ENCODE data around the gene INTS15.

Gene INTS15

DNA sequence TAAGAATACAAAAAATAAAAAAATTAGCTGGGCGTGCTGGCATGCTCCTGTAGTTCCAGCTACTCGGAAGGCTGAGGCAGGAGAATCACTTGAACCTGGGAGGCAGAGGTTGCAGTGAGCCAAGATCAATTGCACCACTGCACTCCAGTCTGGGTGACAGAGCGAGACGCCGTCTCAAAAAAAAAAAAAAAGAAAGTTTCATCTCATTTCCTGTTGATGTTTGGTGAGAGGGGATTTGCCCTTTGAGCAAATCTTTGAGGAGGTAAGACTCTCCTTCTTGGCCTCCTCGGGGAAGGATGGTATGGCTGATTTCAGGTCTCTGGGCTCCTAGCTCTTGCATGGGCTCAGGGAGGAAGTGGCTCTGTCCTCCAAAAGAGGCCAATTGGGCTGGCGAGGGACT lies 35.0 kb upstream of the INTS15 start:
- no peak overlapping the region for H3K23ac ChIP-seq (ENCODE audit: low read depth, low read length, poor library complexity)
- H3K4me3 ChIP-seq (ENCODE audit: low read length in 2 of 2), result no peak overlapping the region
- no peak overlapping the region for H2AK5ac ChIP-seq (ENCODE audit: low read depth, low read length)
- no peaks in the 10 kb centered on the region for H3K9me3 ChIP-seq (replicated peaks in 1 of 2; ENCODE audit: control insufficient read depth in 2 of 2, insufficient read depth in 1 of 2, low read depth in 1 of 2, low read length in 2 of 2)
- no peak overlapping the region for H2BK120ac ChIP-seq (ENCODE audit: low read depth, low read length)
- no peaks in the 10 kb centered on the region for H3K36me3 ChIP-seq (replicated peaks in 1 of 2; ENCODE audit: control insufficient read depth in 2 of 2, insufficient read depth in 2 of 2, low read length in 2 of 2)
- no peak overlapping the region for H3K4ac ChIP-seq (ENCODE audit: low read length)
- H4K91ac ChIP-seq (ENCODE audit: low read depth, low read length, poor library complexity), result no peak overlapping the region
- no peak overlapping the region for H3K4me2 ChIP-seq (ENCODE audit: insufficient read depth, low read length, poor library complexity, severe bottlenecking)
- no peak overlapping the region for H2BK15ac ChIP-seq (ENCODE audit: low read length)
- H3K18ac ChIP-seq (ENCODE audit: low read length), result no peak overlapping the region
- H4K8ac ChIP-seq (ENCODE audit: low read depth, low read length), result no peak overlapping the region
- H2BK5ac ChIP-seq (ENCODE audit: low read length), result no peak overlapping the region
- H2AFZ ChIP-seq (ENCODE audit: low read length), result no peak overlapping the region
- no CpG with 5 or more reads among the region's 7 CpGs for WGBS, 2 donors (ENCODE audit: extremely low coverage in 2 of 2, insufficient read length in 2 of 2, insufficient replicate concordance in 1 of 2)
- H3K79me1 ChIP-seq (ENCODE audit: low read depth, low read length), result no peaks in the 10 kb centered on the region
- no peak overlapping the region for H3K14ac ChIP-seq (ENCODE audit: low read length)
- H3K27me3 ChIP-seq (ENCODE audit: control insufficient read depth in 3 of 3, insufficient read depth in 3 of 3, low read depth in 1 of 3, low read length in 3 of 3), result no peaks in the 10 kb centered on the region
- no peak for DNase-seq (ENCODE audit: low spot score)
- no peak overlapping the region for H3K27ac ChIP-seq (replicated peaks; ENCODE audit: low read length)
- H2BK12ac ChIP-seq (ENCODE audit: low read length), result no peak overlapping the region
- H3K4me1 ChIP-seq (ENCODE audit: control insufficient read depth in 2 of 2, insufficient read depth in 1 of 2, low read depth in 1 of 2, low read length in 2 of 2), result no peaks in the 10 kb centered on the region
- no peak overlapping the region for H3K9ac ChIP-seq (ENCODE audit: low read depth, low read length, poor library complexity)

DNA sequence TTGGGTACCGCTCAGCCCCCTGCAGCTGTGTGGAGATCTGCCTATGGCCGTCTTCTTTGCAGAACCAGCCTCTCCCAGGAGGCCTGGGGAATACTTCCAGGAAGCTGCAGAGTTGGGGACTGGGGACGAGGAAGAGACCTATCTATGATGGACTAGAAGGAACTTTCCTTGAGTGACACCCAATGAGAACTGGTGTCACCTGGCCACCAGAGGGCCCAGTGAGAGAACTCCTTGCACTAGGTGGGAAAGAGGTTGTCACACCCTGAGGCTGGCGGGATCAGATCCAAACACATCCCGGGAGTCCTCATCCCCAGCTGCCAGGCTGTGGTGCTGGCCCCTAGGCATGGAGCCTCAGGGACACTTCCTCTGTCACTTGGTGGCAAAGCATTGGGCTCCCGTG lies 33.6 kb upstream of the INTS15 start:
- Histone ChIP-seq H2AK5ac (ENCODE audit: low read depth, low read length) (no peak overlapping the region), H3K4me3 (ENCODE audit: low read length in 2 of 2) (no peak overlapping the region), H2BK15ac (ENCODE audit: low read length) (peak overlapping the region; percentile 58), H2BK12ac (ENCODE audit: low read length) (no peak overlapping the region), H3K23ac (ENCODE audit: low read depth, low read length, poor library complexity) (peak overlapping the region; percentile 43), H3K18ac (ENCODE audit: low read length) (no peak overlapping the region), H2BK120ac (ENCODE audit: low read depth, low read length) (no peak overlapping the region), H3K36me3 (replicated peaks in 1 of 2; ENCODE audit: control insufficient read depth in 2 of 2, insufficient read depth in 2 of 2, low read length in 2 of 2) (no peaks in the 10 kb centered on the region), H3K9me3 (replicated peaks in 1 of 2; ENCODE audit: control insufficient read depth in 2 of 2, insufficient read depth in 1 of 2, low read depth in 1 of 2, low read length in 2 of 2) (no peaks in the 10 kb centered on the region), H4K91ac (ENCODE audit: low read depth, low read length, poor library complexity) (no peak overlapping the region), H3K4me1 (ENCODE audit: control insufficient read depth in 2 of 2, insufficient read depth in 1 of 2, low read depth in 1 of 2, low read length in 2 of 2) (no peaks in the 10 kb centered on the region), H3K79me1 (ENCODE audit: low read depth, low read length) (no peaks in the 10 kb centered on the region), H2BK5ac (ENCODE audit: low read length) (no peak overlapping the region), H2AFZ (ENCODE audit: low read length) (no peak overlapping the region), H3K4me2 (ENCODE audit: insufficient read depth, low read length, poor library complexity, severe bottlenecking) (no peak overlapping the region), H3K27ac (replicated peaks; ENCODE audit: low read length) (no peak overlapping the region), H3K27me3 (ENCODE audit: control insufficient read depth in 3 of 3, insufficient read depth in 3 of 3, low read depth in 1 of 3, low read length in 3 of 3) (no peaks in the 10 kb centered on the region), H4K8ac (ENCODE audit: low read depth, low read length) (no peak overlapping the region), H3K14ac (ENCODE audit: low read length) (no peak overlapping the region), H3K9ac (ENCODE audit: low read depth, low read length, poor library complexity) (peak overlapping the region; percentile 77), H3K4ac (ENCODE audit: low read length) (no peak overlapping the region)
- DNase-seq (ENCODE audit: low spot score), result no peak
- no CpG with 5 or more reads among the region's 6 CpGs for WGBS, 2 donors (ENCODE audit: extremely low coverage in 2 of 2, insufficient read length in 2 of 2, insufficient replicate concordance in 1 of 2)

DNA sequence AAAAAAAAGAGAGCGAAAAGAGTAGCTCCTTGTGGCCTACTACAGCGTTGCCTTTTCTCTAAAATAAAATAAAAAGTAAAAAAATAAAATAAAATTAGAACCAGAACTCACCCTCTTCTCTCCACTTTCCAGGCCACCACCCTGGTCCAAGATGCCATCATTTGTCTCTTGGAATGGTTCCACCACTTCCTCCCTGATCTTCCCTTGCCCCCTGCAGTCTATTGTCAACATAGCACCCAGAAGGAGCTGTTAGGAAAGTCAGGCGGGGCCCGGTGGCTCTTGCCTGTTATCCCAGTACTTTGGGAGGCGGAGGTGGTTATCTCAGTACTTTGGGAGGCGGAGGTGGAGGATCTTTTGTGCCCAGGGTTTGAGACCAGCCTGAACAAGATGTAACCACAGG lies 31.0 kb upstream of the INTS15 start:
- Histone ChIP-seq H3K9me3 (replicated peaks in 1 of 2; ENCODE audit: control insufficient read depth in 2 of 2, insufficient read depth in 1 of 2, low read depth in 1 of 2, low read length in 2 of 2) (no peaks in the 10 kb centered on the region), H4K8ac (ENCODE audit: low read depth, low read length) (no peak overlapping the region), H3K18ac (ENCODE audit: low read length) (no peak overlapping the region), H3K79me1 (ENCODE audit: low read depth, low read length) (no peaks in the 10 kb centered on the region), H3K27me3 (ENCODE audit: control insufficient read depth in 3 of 3, insufficient read depth in 3 of 3, low read depth in 1 of 3, low read length in 3 of 3) (no peaks in the 10 kb centered on the region), H3K14ac (ENCODE audit: low read length) (no peak overlapping the region), H3K4me1 (ENCODE audit: control insufficient read depth in 2 of 2, insufficient read depth in 1 of 2, low read depth in 1 of 2, low read length in 2 of 2) (no peaks in the 10 kb centered on the region), H3K36me3 (replicated peaks in 1 of 2; ENCODE audit: control insufficient read depth in 2 of 2, insufficient read depth in 2 of 2, low read length in 2 of 2) (no peaks in the 10 kb centered on the region), H2BK5ac (ENCODE audit: low read length) (no peak overlapping the region), H3K27ac (replicated peaks; ENCODE audit: low read length) (no peak overlapping the region), H2BK12ac (ENCODE audit: low read length) (no peak overlapping the region), H3K4ac (ENCODE audit: low read length) (no peak overlapping the region), H3K9ac (ENCODE audit: low read depth, low read length, poor library complexity) (no peak overlapping the region), H3K23ac (ENCODE audit: low read depth, low read length, poor library complexity) (no peak overlapping the region), H4K91ac (ENCODE audit: low read depth, low read length, poor library complexity) (no peak overlapping the region), H3K4me3 (ENCODE audit: low read length in 2 of 2) (no peak overlapping the region), H2AK5ac (ENCODE audit: low read depth, low read length) (no peak overlapping the region), H2BK120ac (ENCODE audit: low read depth, low read length) (no peak overlapping the region), H2AFZ (ENCODE audit: low read length) (no peak overlapping the region), H2BK15ac (ENCODE audit: low read length) (no peak overlapping the region), H3K4me2 (ENCODE audit: insufficient read depth, low read length, poor library complexity, severe bottlenecking) (no peak overlapping the region)
- WGBS, 2 donors (ENCODE audit: extremely low coverage in 2 of 2, insufficient read length in 2 of 2, insufficient replicate concordance in 1 of 2), result no CpG with 5 or more reads among the region's 6 CpGs
- DNase-seq (ENCODE audit: low spot score), result no peak

DNA sequence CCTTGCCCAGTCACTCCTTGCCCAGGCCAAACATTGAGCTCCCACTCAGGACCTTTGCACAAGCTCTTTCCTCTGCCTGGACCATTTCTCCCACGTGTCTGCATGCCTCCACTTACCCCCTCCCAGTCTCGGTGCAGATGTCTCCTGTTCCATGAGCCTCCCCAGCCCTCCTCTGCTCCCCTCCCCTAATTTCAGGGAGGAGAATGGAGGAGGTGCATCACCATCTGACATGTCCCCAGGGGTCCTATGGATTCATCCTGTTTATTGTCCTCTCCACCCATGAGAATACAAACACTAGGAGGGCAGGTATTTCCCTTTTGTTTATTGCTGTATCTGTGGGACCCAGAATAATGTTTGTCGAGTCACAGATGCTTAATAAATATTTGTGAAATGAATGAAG lies 29.9 kb upstream of the INTS15 start:
- no peak overlapping the region for H3K4me2 ChIP-seq (ENCODE audit: insufficient read depth, low read length, poor library complexity, severe bottlenecking)
- H2BK12ac ChIP-seq (ENCODE audit: low read length), result no peak overlapping the region
- H3K79me1 ChIP-seq (ENCODE audit: low read depth, low read length), result no peaks in the 10 kb centered on the region
- no peaks in the 10 kb centered on the region for H3K27me3 ChIP-seq (ENCODE audit: control insufficient read depth in 3 of 3, insufficient read depth in 3 of 3, low read depth in 1 of 3, low read length in 3 of 3)
- no peak overlapping the region for H4K8ac ChIP-seq (ENCODE audit: low read depth, low read length)
- H2BK5ac ChIP-seq (ENCODE audit: low read length), result no peak overlapping the region
- no peak overlapping the region for H3K14ac ChIP-seq (ENCODE audit: low read length)
- no peak overlapping the region for H2AK5ac ChIP-seq (ENCODE audit: low read depth, low read length)
- no peak overlapping the region for H2BK120ac ChIP-seq (ENCODE audit: low read depth, low read length)
- H3K4me1 ChIP-seq (ENCODE audit: control insufficient read depth in 2 of 2, insufficient read depth in 1 of 2, low read depth in 1 of 2, low read length in 2 of 2), result no peaks in the 10 kb centered on the region
- H3K9ac ChIP-seq (ENCODE audit: low read depth, low read length, poor library complexity), result no peak overlapping the region
- H3K9me3 ChIP-seq (replicated peaks in 1 of 2; ENCODE audit: control insufficient read depth in 2 of 2, insufficient read depth in 1 of 2, low read depth in 1 of 2, low read length in 2 of 2), result no peaks in the 10 kb centered on the region
- no peak overlapping the region for H3K23ac ChIP-seq (ENCODE audit: low read depth, low read length, poor library complexity)
- no peak overlapping the region for H3K4me3 ChIP-seq (ENCODE audit: low read length in 2 of 2)
- no CpG with 5 or more reads among the region's 3 CpGs for WGBS, 2 donors (ENCODE audit: extremely low coverage in 2 of 2, insufficient read length in 2 of 2, insufficient replicate concordance in 1 of 2)
- H3K36me3 ChIP-seq (replicated peaks in 1 of 2; ENCODE audit: control insufficient read depth in 2 of 2, insufficient read depth in 2 of 2, low read length in 2 of 2), result no peaks in the 10 kb centered on the region
- H3K4ac ChIP-seq (ENCODE audit: low read length), result no peak overlapping the region
- no peak overlapping the region for H2BK15ac ChIP-seq (ENCODE audit: low read length)
- DNase-seq (ENCODE audit: low spot score), result no peak
- H3K18ac ChIP-seq (ENCODE audit: low read length), result no peak overlapping the region
- H3K27ac ChIP-seq (replicated peaks; ENCODE audit: low read length), result no peak overlapping the region
- H2AFZ ChIP-seq (ENCODE audit: low read length), result no peak overlapping the region
- H4K91ac ChIP-seq (ENCODE audit: low read depth, low read length, poor library complexity), result no peak overlapping the region
